Daoy (cell line): Measurements from ENCODE around the gene RNF20. TPM values are rescaled to one million over a fixed set of nuclear protein-coding genes. Genes with fewer than 3 reads are reported as not detected.
"Not testable (repeated sequence)": the region's sequence is repeated elsewhere in the genome, so short reads cannot be mapped to it uniquely, and the experiment has no call there.

Experiments
- DNase-seq: peaks from one replicate; pipeline ENCODE4 v3.0.0-alpha.2; 2015; ENCODE audit warnings: low read depth
- total RNA-seq: library from RNA; depleted of rRNA; stranded (reverse); fragments of >200 nt; shearing (Covaris generic); gene quantifications from 2 replicates; pipeline ENCODE4 v1.2.3, GENCODE V29; 2014; rRNA removed

The RNF20 gene, protein sequence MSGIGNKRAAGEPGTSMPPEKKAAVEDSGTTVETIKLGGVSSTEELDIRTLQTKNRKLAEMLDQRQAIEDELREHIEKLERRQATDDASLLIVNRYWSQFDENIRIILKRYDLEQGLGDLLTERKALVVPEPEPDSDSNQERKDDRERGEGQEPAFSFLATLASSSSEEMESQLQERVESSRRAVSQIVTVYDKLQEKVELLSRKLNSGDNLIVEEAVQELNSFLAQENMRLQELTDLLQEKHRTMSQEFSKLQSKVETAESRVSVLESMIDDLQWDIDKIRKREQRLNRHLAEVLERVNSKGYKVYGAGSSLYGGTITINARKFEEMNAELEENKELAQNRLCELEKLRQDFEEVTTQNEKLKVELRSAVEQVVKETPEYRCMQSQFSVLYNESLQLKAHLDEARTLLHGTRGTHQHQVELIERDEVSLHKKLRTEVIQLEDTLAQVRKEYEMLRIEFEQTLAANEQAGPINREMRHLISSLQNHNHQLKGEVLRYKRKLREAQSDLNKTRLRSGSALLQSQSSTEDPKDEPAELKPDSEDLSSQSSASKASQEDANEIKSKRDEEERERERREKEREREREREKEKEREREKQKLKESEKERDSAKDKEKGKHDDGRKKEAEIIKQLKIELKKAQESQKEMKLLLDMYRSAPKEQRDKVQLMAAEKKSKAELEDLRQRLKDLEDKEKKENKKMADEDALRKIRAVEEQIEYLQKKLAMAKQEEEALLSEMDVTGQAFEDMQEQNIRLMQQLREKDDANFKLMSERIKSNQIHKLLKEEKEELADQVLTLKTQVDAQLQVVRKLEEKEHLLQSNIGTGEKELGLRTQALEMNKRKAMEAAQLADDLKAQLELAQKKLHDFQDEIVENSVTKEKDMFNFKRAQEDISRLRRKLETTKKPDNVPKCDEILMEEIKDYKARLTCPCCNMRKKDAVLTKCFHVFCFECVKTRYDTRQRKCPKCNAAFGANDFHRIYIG
- total RNA-seq = 57.2 and 65.3 TPM in 2 replicates

DNA sequence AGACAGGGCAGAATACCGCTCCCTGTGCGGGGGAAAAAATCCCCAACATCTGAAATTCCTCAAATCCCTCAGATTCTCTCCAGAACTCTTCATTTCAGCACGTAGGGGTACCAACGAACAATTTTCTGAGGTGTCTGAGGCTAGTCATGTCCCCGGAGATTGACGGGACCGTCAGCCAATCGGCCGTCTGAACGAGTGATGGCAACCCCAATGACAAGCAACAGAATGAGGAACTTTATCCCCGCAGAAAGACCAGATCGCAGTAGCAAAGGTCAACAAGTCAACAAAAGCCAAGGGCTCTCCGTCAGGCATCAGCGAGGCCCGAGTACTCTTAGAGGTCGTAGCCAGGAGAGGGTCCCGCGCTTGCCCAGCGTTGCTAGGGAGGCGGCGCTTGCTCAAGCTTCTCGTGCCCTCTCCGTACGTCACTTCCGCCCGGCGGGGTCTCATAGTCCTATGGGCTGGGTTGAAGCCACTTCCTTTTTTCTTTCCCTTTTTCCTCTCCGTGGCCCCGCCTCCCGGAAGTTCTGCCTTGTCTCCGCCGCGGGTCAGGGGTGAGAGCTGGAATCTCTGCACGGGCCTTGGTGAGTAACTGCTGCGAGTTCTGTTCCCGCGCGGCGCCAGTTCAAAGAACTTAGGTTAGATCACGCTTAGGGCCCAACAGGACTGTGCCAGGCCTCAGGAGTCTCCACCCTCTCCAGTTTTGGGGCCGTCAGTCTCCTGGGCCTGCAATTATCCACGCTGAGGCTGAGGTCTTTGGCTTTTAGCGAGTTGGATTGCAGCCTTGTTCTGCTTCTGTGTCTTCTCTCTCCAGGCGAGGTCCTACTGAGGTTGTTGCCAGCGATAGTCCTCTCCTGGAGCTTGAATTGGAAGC lies at the start of gene RNF20:
RNF20 (plus strand) TSS at position 520 of the 871 bp plus-strand sequence. CDS start 1,571 bp downstream, outside the sequence.
- peak; percentile 100 for DNase-seq

DNA sequence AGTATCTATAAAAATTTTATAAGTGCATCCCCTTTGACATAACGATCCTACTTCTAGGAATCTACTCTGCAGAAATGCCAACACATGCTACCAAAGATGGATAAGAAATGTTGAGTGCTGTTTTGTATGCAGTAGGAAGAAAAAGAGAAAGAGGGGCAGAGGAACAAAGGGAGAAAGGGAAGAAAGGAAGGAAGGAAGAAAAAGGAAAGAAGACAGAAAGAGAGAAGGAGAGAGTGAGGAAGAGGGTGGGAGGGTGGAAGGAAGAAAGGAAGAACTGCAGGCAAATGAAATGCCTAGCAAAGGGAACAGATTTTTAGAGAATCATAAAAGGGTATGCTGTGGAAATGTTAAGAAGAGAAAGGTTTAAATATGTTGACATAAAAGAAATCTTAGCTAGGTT lies 49.6 kb upstream of the RNF20 start:
- DNase-seq = no peak

DNA sequence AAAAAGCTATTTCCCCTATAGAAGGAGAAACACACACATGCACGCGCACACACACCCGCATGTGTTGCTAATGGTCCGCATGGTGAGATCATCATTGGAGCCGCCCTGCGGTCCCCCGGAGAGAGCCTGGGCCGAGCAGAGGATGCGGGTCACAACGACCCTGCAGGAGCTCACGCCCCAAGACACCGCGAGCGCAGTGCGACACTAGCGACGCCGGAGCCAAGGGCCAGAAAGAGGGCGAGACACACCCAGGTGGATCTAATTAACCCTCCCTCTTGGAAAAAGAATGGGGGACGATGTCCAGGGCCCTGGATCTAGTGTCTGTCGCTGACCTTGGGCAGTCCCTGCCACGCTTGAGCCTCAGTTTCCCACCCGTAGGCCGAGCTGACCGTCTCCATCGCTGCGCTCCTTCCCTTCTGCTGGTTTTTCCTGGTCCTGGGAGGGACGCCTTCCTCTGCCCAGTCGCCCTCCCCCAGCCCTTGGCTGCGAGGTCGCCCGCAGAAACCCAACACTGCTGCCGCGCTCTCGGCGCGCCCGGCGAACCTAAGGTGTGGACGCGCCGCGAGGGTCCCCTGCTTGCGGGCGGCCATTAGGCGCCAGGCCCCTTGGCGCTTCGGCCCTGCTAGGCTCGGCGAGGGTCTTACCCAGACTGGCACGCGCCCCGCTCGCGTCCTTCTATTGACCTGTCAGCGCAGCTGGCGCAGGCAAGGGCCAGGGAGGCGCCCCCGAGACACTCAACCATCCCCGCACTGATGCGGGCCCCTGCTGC lies 47.5 kb upstream of the RNF20 start:
- peak; percentile 79 for DNase-seq

DNA sequence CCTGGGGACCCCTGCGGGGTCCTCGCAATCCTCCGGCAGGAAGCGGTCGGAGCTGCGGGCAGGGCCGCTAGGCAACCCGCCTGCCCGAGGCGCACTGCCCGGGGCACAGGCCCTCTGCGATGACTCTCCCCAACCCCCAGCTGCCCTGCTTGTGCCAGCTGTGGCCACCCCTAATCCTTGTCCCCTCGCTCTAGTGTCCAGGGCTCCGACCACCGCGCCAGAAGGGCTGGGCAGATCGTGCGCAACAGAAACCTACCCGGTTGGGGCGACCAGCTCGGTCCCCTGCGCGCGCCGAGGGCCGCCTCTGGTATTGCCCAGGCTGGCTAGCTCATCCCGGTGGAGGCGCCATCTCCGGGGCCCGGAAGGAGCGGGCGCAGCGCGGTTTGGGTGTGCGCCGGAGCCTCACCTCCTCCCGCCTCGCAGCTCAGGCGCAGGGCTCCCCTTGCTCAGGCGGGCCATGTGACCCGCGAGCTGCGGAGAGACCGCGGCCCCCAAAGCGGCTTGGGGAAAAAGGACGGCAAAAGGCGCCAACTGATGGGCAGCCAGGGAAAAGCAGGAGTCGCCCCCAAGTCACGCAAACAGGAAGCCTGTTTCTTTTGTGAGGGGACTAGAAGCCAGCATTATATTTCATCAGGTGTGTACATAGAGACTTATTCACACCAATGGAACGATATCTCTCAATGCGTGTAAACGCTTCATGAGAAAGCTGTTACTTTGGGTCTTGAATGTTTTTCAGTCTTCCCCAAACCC lies 46.8 kb upstream of the RNF20 start:
- peak; percentile 93 for DNase-seq

DNA sequence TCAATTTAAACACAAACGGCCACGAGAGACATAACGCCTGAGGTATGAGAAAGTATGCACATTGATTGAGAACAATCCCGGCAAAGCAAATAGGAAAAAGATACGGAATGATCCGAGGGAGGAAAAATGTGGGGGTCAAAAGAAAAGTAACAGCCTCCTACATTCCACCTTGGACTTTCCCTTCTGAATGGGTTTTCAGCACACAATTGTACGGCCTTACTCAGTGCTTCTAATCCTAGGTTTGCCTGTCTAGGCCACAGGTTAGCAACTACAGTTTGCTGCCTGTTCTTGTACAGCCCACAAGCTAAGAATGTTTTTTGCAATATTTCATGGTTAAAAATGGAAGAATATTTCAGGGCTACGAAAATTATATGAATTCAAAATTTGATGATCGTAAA lies 46.2 kb upstream of the RNF20 start:
- peak; percentile 30 for DNase-seq

DNA sequence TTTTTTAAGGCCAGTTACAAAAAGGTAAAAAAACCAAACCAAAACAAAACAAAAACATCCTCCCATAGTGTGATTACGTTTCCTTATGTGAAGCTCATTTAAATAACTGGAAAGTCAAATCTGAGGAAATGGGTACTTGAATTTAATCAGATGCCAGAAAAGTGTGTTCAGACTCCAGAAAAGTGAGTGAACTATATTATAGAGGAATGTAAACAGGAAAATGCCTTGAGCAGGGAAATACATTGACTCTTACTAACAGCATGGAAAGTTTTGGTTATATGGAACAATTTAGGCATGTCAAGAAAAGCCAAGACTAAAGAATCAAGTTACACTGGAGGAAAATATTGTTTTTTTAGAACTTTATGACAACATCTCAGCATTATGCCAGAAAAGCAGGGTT lies 37.8 kb upstream of the RNF20 start:
- DNase-seq = peak; percentile 55

DNA sequence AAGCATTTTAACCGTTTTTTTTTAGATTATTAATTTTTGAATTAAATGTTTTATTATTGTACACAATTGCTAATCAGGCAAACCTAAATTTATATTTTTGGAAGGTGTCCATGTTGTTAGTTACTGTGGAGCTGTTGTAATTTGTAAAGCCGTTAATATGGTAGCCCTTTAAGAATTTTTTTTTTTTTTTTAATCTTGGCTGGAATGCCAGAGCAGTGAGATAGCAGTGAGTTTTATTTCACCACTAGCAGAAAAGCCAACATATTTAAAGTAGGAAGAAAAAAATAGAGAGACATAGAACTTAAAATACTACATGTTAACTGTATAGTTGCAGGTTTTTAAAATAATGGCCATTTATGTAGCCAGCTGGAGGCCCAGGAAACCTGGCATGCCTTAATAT lies 35.3 kb upstream of the RNF20 start:
- DNase-seq = no peak

DNA sequence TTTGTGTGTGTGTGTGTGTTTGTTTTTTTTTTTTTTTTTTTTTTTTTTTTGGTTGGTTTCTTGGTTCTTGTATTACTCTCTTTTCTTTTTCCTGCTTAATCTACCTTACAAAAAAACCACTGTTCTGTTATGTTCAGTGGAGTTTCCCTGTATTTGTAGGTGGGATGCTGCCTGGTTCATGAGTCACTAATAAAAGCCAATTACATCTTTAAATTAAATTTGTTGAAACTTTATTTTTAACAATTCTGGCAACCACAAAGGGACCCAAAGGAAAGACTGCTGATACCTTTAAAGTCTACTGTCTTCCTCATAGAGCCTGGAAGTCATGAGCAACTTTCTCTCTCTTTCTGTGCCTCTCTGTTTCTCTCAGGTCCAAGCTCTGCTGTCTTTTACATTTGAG lies 29.5 kb upstream of the RNF20 start:
- DNase-seq = no peak

DNA sequence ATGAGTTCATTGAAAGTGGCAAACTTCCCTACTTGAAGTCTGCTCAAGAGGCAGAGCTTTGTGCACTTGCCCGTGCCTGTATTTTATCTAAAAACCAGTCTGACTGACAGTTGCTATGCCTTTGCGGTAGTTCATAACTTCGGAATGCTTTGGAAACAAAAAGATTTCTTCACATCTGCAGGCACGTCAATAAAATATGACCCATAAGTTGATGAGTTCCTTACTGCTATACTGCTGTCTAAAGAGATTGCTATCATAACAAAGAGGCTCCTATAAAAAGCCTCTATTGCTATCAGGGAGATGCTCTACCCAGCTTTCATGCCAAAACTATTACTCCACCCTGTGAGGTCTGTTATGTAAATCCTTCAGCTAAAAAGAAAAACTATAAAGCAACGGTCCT lies 25.4 kb upstream of the RNF20 start:
- DNase-seq = no peak

DNA sequence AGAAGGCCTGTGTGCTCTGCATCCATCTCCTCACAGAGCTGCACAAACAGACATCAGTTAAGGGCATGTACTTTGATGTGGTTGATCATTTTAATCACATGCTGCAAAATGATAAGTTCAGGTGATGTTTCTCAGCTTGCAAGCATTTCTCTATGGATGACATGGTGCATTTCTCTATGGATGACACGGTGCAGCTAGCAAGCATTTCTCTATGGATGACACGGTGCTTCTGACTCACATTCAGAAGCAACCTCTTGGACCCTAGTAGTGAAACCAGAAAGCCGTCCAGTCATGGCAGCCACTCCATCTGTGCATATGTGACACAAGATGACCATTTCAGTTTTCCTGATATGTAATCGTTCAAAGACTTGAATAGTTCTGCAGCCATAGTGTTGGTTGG lies 24.1 kb upstream of the RNF20 start:
- DNase-seq = no peak

DNA sequence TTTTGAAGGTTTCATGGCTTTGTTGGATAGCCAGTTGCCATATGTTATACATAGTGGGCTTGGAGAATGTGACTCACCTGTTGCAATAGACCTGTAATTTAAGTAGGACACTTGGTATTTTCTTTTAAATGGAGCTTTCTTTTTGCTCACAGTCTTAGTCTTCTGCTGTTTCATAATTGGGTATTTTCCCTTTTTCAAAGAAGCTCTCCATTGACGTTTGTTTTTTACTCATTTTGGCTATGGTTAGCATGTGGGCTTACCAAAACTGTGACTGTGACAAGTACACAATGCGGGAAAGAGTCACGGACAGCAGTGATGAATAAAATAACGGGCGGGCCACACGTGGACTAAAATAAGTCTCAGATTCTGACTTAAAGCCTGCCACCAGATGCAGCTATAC lies 23.2 kb upstream of the RNF20 start:
- DNase-seq = no peak

DNA sequence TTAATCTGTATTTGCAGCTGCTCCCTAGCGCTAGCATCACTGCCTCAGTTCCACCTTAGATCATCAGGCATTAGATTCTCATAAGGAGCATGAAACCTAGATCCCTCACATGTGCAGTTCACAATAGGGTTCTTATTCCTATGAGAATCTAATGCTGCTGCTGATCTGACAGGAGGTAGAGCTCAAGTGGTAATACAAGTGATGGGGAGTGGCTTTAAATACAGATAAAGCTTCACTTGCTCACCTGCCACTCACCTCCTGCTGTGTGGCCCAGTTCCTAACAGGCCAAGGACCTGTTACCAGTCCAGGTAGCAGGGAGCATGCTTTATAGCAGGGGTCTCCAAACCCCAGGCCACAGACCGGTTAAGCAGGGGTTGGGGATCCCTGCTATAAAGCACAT lies 22.6 kb upstream of the RNF20 start:
- DNase-seq = no peak

DNA sequence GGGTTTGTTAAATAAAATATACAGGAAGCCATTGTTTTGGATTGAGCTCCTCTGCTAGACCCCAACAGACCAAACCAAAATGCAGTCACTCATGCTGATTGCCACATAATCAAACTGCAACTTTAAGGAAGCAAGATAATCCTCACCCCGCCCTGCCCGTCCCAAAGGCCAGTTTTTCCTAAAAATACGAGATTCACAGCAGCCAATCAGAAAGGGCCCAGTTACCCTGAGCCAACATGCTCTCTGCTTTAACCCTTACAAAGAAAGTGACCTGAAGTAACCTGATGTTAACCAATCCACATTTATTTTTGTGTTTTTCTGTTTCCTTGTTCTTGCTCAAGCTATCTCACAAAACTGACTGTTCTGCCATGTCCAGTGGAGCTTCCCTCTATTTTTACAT lies 21.5 kb upstream of the RNF20 start:
- no peak for DNase-seq

DNA sequence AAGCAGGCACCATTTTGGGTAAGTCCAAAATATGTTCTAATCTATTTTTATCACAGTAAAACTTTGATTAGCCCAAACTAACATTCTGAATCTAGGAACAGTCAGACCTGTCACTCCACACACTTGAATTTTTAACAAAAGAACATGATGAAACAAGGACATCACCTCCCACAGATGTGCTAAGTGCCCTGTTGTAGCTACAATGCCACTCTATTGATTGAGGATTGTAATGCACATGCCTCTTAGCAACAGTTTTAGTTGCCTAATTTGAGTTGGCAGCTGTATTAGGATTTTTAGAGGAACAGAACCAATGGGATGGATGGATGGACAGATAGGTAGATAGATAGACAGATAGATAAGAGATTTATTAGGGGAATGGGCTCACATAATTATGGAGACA lies 20.3 kb upstream of the RNF20 start:
- no peak for DNase-seq

DNA sequence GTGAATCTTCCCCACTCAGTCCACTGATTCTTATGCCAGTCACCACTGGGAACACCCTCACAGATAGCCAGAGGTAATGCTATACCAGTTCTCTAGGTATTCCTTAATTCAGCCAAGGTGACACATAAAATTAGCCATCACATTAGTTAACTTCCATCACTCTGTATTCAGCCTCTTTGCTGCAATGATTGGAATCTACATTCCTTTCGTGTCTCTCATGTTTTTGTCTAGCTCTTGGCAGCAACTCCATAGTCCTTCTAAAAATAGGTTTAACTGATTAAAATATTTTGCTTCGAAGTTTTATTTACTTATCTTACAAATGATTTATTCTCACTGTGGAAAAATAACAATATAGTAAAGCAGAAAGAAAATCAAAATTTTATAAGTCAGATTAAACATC lies 19.6 kb upstream of the RNF20 start:
- no peak for DNase-seq

DNA sequence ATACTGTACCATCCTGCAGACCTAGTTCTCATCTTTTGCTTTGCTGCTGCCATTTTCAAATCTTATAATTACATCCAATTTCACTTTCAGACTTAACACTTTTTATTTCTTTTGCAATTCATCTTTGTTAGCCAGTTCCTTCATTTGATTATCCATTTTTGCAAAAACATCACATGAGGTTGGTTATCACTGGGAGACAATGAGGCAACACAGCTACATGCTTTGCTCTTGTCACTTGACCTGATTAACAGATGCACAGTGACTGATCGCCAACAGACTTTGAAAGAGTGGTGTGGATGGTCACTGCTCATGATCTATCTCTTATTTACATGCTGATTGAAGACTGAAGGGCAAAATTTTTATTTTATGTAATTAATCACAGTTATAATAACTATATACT lies 17.0 kb upstream of the RNF20 start:
- no peak for DNase-seq

DNA sequence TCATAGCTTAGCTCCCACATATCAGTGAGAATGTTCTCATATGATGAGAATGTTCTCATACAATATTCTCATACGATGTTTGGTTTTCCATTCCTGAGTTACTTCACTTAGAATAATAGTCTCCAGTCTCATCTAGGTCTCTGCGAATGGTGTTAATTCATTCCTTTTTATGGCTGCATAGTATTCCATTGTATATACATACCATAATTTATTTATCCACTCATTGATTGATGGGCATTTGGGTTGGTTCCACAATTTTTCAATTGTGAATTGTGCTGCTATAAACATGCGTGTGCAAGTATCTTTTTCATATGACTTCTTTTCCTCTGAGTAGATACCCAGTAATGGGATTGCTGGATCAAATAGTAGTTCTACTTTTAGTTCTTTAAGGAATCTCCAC lies 15.2 kb upstream of the RNF20 start:
- not testable (repeated sequence) for DNase-seq

DNA sequence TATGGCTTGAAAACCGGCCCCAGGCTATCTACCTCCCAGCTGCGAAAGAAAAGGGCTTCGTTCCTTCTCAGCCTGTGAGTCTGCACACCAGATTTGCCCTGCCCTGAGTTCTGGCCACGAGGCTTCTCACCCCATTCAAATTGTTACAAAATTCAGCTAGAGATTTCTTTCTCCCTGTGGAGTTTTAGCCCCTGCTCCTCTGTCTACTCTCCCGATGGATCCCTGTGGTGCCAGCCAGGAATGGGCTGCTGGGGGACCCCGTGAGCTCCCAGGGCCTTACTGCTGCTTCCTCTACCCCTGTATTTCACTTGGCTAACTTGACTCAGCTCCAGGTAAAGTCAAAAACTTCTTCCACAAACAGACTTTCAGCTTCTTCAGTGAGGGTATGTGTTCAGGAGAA lies 9.3 kb upstream of the RNF20 start:
- DNase-seq = no peak

DNA sequence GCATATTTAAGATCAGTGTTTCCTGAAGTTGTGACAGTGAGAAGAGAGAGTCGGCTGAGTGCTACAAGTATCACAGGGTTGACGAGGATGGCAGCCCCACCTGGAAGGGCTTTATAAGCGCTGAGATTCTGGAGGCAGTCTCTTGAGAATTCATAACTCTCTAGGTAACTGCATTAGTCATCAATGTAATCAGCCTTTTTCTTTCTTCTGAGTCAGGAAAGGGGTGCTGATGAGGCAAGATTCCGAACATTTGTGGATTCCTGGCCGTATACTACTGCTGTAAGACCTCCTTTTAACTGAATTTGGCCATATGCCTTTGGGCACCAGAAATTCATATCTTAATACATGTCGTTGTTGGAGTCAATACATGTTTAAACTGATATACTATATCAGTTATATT lies 6.6 kb upstream of the RNF20 start:
- DNase-seq = peak; percentile 14

DNA sequence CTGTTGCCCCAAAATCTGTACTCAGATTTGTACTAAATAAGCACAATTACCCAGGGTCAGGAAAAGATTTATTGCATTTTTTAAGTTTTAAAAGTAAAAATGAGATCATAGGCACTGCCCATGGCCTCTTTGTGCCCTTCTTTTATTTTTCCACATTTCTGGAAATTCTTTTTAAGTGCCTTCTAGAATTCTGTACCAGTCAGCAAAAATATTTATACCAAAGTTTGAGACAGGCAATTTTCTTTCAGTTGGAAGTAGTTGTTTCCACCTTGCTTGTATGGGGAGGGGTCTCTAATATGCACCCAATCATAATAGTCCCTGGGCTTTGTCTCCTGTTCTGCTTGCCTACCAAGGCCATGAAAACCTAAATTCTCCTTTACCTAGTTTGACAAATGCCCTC lies 5.6 kb upstream of the RNF20 start:
- no peak for DNase-seq
